C4-2B (cell line): Measurements from ENCODE around the gene ESRRB.

Experiments used
- CTCF ChIP-seq: fragments of 450-650 bp; conservative IDR thresholded peaks from 2 replicates; pipeline ENCODE4 v1.5.1; 2017; ENCODE audit warnings: mild to moderate bottlenecking
- ZFX ChIP-seq: fragments of 450-650 bp; IDR thresholded peaks from 2 replicates; pipeline ENCODE4 v1.6.1; 2017

GRCh38 chr14:76413106-76413961 is 37.4 kb downstream of the ESRRB start:
- TF ChIP-seq CTCF (no peak), ZFX (no peak)
